Medulla oblongata (tissue), 1 donor: ENCODE results near the gene C19orf12.
"Not testable (repeated sequence)": the region's sequence is repeated elsewhere in the genome, so short reads cannot be mapped to it uniquely, and the experiment has no call there.

Source experiments
- DNase-seq: peaks from one replicate; pipeline ENCODE4 v3.0.0-alpha.2; 2015; ENCODE audit errors: extremely low spot score

The C19orf12 gene

GRCh38 chr19:29677001-29677817 lies 37.9 kb downstream of the C19orf12 start:
- no peak for DNase-seq

GRCh38 chr19:29676586-29676985 lies 38.5 kb downstream of the C19orf12 start:
- no peak for DNase-seq

GRCh38 chr19:29675650-29676186 lies 39.3 kb downstream of the C19orf12 start:
- DNase-seq = peak; percentile 87

- DNase-seq = no peak
Measured at GRCh38 chr19:29675120-29675649, 39.9 kb downstream of the C19orf12 start.

GRCh38 chr19:29674374-29675119 lies 40.5 kb downstream of the C19orf12 start:
- DNase-seq = no peak

- DNase-seq = no peak
Measured at GRCh38 chr19:29673451-29674371, 41.4 kb downstream of the C19orf12 start.

- no peak for DNase-seq
Measured at GRCh38 chr19:29672933-29673336, 42.1 kb downstream of the C19orf12 start.

GRCh38 chr19:29672319-29672932 lies 42.6 kb downstream of the C19orf12 start:
- DNase-seq = no peak

GRCh38 chr19:29671393-29672160 lies 43.5 kb downstream of the C19orf12 start:
- DNase-seq = peak; percentile 37

GRCh38 chr19:29671026-29671392 lies 44.1 kb downstream of the C19orf12 start:
- not testable (repeated sequence) for DNase-seq

GRCh38 chr19:29670255-29670654 lies 44.8 kb downstream of the C19orf12 start:
- DNase-seq = no peak

- no peak for DNase-seq
Measured at GRCh38 chr19:29668746-29669609, 46.1 kb downstream of the C19orf12 start.

- no peak for DNase-seq
Measured at GRCh38 chr19:29667901-29668341, 47.1 kb downstream of the C19orf12 start.

- DNase-seq = no peak
Measured at GRCh38 chr19:29667387-29667783, 47.7 kb downstream of the C19orf12 start.

GRCh38 chr19:29666578-29667386 lies 48.3 kb downstream of the C19orf12 start:
- peak; percentile 58 for DNase-seq

GRCh38 chr19:29665826-29666577 lies 49.1 kb downstream of the C19orf12 start:
- DNase-seq = no peak

GRCh38 chr19:29665215-29665825 lies 49.7 kb downstream of the C19orf12 start, which contains the start of gene PLEKHF1:
TSS of gene PLEKHF1 (plus strand) at chr19:29665461. CDS start at chr19:29673840, 8,379 bp downstream.
- peak; percentile 93 for DNase-seq
